ENCODE measurements around the gene AIF1. TPM values are rescaled to one million over a fixed set of nuclear protein-coding genes. Genes with fewer than 3 reads are reported as not detected.

The AIF1 gene
- polyA plus RNA-seq, 1 donor, result 57.1 TPM

- WGBS (ENCODE audit: insufficient coverage, low lambda C conversion rate), result no CpG with 5 or more reads among the region's 13 CpGs
- H3K4me3 ChIP-seq (ENCODE audit: low read length), result peak overlapping the region; percentile 94
- H3K27me3 ChIP-seq (ENCODE audit: control insufficient read depth, insufficient read depth, low read length), result no peaks in the 10 kb centered on the region
- H3K4me1 ChIP-seq (ENCODE audit: control insufficient read depth, insufficient read depth, low read length), result peaks cover 59% of the 10 kb centered on the region
- H3K36me3 ChIP-seq (ENCODE audit: control insufficient read depth, insufficient read depth, low read length), result peaks cover 30% of the 10 kb centered on the region
- no peak for DNase-seq
- H3K9me3 ChIP-seq (ENCODE audit: control insufficient read depth, low read depth, low read length), result no peaks in the 10 kb centered on the region
- H3K27ac ChIP-seq (ENCODE audit: low read length), result no peak overlapping the region
These were observed 44.1 kb downstream of the AIF1 start for GRCh38 chr6:31658983-31659648.

GRCh38 chr6:31659649-31660380, 44.8 kb downstream of the AIF1 start:
- peaks cover 53% of the 10 kb centered on the region for H3K4me1 ChIP-seq (ENCODE audit: control insufficient read depth, insufficient read depth, low read length)
- no peaks in the 10 kb centered on the region for H3K9me3 ChIP-seq (ENCODE audit: control insufficient read depth, low read depth, low read length)
- peak overlapping the region; percentile 94 for H3K4me3 ChIP-seq (ENCODE audit: low read length)
- H3K27ac ChIP-seq (ENCODE audit: low read length), result peak overlapping the region; percentile 91
- H3K36me3 ChIP-seq (ENCODE audit: control insufficient read depth, insufficient read depth, low read length), result peaks cover 30% of the 10 kb centered on the region
- H3K27me3 ChIP-seq (ENCODE audit: control insufficient read depth, insufficient read depth, low read length), result no peaks in the 10 kb centered on the region
- DNase-seq, result peak in 1 of 2 donors; percentile 54
- no CpG with 5 or more reads among the region's 13 CpGs for WGBS (ENCODE audit: insufficient coverage, low lambda C conversion rate)

- Histone ChIP-seq H3K27me3 (ENCODE audit: control insufficient read depth, insufficient read depth, low read length) (no peaks in the 10 kb centered on the region), H3K4me3 (ENCODE audit: low read length) (peak within 1 kb of the TSS; percentile 94), H3K9me3 (ENCODE audit: control insufficient read depth, low read depth, low read length) (no peaks in the 10 kb centered on the region), H3K27ac (ENCODE audit: low read length) (peak within 1 kb of the TSS; percentile 91), H3K4me1 (ENCODE audit: control insufficient read depth, insufficient read depth, low read length) (peaks cover 45% of the 10 kb centered on the region), H3K36me3 (ENCODE audit: control insufficient read depth, insufficient read depth, low read length) (peaks cover 30% of the 10 kb centered on the region)
- DNase-seq, result peak; percentile 83 to 87
- no CpG with 5 or more reads among the region's 52 CpGs for WGBS (ENCODE audit: insufficient coverage, low lambda C conversion rate)
These were observed 45.6 kb downstream of the AIF1 start, which contains the start of gene C6orf47 for GRCh38 chr6:31660381-31661261. C6orf47 (minus strand) TSS chr6:31660778; CDS start chr6:31659947, 831 bp downstream.

- H3K4me1 ChIP-seq (ENCODE audit: control insufficient read depth, insufficient read depth, low read length), result peaks cover 40% of the 10 kb centered on the region
- H3K9me3 ChIP-seq (ENCODE audit: control insufficient read depth, low read depth, low read length), result no peaks in the 10 kb centered on the region
- H3K4me3 ChIP-seq (ENCODE audit: low read length), result peak overlapping the region; percentile 94
- no CpG with 5 or more reads among the region's 12 CpGs for WGBS (ENCODE audit: insufficient coverage, low lambda C conversion rate)
- H3K36me3 ChIP-seq (ENCODE audit: control insufficient read depth, insufficient read depth, low read length), result peaks cover 27% of the 10 kb centered on the region
- peak overlapping the region; percentile 91 for H3K27ac ChIP-seq (ENCODE audit: low read length)
- no peak for DNase-seq
- H3K27me3 ChIP-seq (ENCODE audit: control insufficient read depth, insufficient read depth, low read length), result no peaks in the 10 kb centered on the region
These were observed 46.5 kb downstream of the AIF1 start for GRCh38 chr6:31661262-31662123.

- Histone ChIP-seq H3K4me1 (ENCODE audit: control insufficient read depth, insufficient read depth, low read length) (peaks cover 43% of the 10 kb centered on the region), H3K36me3 (ENCODE audit: control insufficient read depth, insufficient read depth, low read length) (peaks cover 28% of the 10 kb centered on the region), H3K27ac (ENCODE audit: low read length) (no peak overlapping the region), H3K4me3 (ENCODE audit: low read length) (no peak overlapping the region), H3K9me3 (ENCODE audit: control insufficient read depth, low read depth, low read length) (no peaks in the 10 kb centered on the region), H3K27me3 (ENCODE audit: control insufficient read depth, insufficient read depth, low read length) (no peaks in the 10 kb centered on the region)
- no peak for DNase-seq
- WGBS (ENCODE audit: insufficient coverage, low lambda C conversion rate), result 100% methylated on average over 1 of the region's 12 CpGs
These were observed 47.2 kb downstream of the AIF1 start for GRCh38 chr6:31662124-31662723.

GRCh38 chr6:31663126-31663960, 48.3 kb downstream of the AIF1 start:
- peak in 1 of 2 donors; percentile 72 for DNase-seq
- Histone ChIP-seq H3K36me3 (ENCODE audit: control insufficient read depth, insufficient read depth, low read length) (peaks cover 29% of the 10 kb centered on the region), H3K27me3 (ENCODE audit: control insufficient read depth, insufficient read depth, low read length) (no peaks in the 10 kb centered on the region), H3K4me3 (ENCODE audit: low read length) (peak overlapping the region; percentile 93), H3K9me3 (ENCODE audit: control insufficient read depth, low read depth, low read length) (no peaks in the 10 kb centered on the region), H3K4me1 (ENCODE audit: control insufficient read depth, insufficient read depth, low read length) (peaks cover 38% of the 10 kb centered on the region), H3K27ac (ENCODE audit: low read length) (peak overlapping the region; percentile 97)
- 20% methylated on average over 1 of the region's 9 CpGs for WGBS (ENCODE audit: insufficient coverage, low lambda C conversion rate)

GRCh38 chr6:31663961-31664789, 49.1 kb downstream of the AIF1 start:
- Histone ChIP-seq H3K27me3 (ENCODE audit: control insufficient read depth, insufficient read depth, low read length) (no peaks in the 10 kb centered on the region), H3K27ac (ENCODE audit: low read length) (peak overlapping the region; percentile 97), H3K36me3 (ENCODE audit: control insufficient read depth, insufficient read depth, low read length) (peaks cover 34% of the 10 kb centered on the region), H3K4me3 (ENCODE audit: low read length) (peak overlapping the region; percentile 93), H3K4me1 (ENCODE audit: control insufficient read depth, insufficient read depth, low read length) (peaks cover 30% of the 10 kb centered on the region), H3K9me3 (ENCODE audit: control insufficient read depth, low read depth, low read length) (no peaks in the 10 kb centered on the region)
- DNase-seq, result peak in 1 of 2 donors; percentile 54
- WGBS (ENCODE audit: insufficient coverage, low lambda C conversion rate), result 0% methylated on average over 2 of the region's 17 CpGs

- Histone ChIP-seq H3K36me3 (ENCODE audit: control insufficient read depth, insufficient read depth, low read length) (peaks cover 42% of the 10 kb centered on the region), H3K4me1 (ENCODE audit: control insufficient read depth, insufficient read depth, low read length) (peaks cover 25% of the 10 kb centered on the region), H3K9me3 (ENCODE audit: control insufficient read depth, low read depth, low read length) (no peaks in the 10 kb centered on the region), H3K27me3 (ENCODE audit: control insufficient read depth, insufficient read depth, low read length) (no peaks in the 10 kb centered on the region), H3K4me3 (ENCODE audit: low read length) (peak within 1 kb of the TSS; percentile 93), H3K27ac (ENCODE audit: low read length) (peak within 1 kb of the TSS; percentile 97)
- WGBS (ENCODE audit: insufficient coverage, low lambda C conversion rate), result no CpG with 5 or more reads among the region's 39 CpGs
- peak; percentile 95 for DNase-seq
These were observed 49.9 kb downstream of the AIF1 start, which contains the start of gene GPANK1 for GRCh38 chr6:31664790-31665500. GPANK1 (minus strand) TSS chr6:31664997; CDS start chr6:31664478, 519 bp downstream.

All from large intestine (tissue), 3 donors.